22Rv1 (cell line): ENCODE measurements around the gene CDC42EP4.

Experiments used
- ZFX ChIP-seq: fragments of 450-650 bp; IDR thresholded peaks from 2 replicates; pipeline ENCODE4 v1.6.1; 2017; ENCODE audit warnings: antibody characterized with exemption, borderline replicate concordance
- TF ChIP-seq, protein P1 (sequence below): fragments of 450-650 bp; IDR thresholded peaks from 2 replicates; pipeline ENCODE4 v1.5.1; 2017; ENCODE audit warnings: mild to moderate bottlenecking

DNA sequence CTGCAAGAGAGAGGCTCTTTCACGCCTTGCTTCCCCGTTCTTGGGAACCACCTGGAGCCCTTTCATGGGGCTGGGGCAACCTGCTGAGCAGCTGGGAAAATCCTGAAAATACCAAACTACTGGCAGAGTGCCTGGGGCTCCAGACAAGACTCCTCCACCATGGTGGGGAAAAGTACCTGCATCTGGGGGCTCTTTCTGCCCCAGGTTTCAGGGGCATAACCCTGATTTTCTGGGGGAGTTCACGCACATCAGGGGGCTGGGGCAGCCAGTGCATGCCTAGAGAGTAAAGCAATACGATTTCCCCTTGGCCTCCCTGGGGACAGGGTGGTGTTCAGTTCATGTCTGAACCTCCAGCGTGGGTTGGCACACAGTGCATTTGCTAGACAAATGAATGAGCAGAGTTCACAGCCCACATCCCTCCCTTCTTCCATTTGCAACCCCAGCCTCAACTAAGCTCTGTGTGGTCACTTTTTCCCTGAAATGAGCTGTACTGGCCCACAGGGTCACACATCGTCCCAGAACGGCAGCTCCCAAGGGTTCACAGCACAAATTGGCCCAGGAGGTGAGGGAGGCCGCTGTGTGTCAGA lies 5.2 kb upstream of the CDC42EP4 start:
- TF ChIP-seq, protein P1, sequence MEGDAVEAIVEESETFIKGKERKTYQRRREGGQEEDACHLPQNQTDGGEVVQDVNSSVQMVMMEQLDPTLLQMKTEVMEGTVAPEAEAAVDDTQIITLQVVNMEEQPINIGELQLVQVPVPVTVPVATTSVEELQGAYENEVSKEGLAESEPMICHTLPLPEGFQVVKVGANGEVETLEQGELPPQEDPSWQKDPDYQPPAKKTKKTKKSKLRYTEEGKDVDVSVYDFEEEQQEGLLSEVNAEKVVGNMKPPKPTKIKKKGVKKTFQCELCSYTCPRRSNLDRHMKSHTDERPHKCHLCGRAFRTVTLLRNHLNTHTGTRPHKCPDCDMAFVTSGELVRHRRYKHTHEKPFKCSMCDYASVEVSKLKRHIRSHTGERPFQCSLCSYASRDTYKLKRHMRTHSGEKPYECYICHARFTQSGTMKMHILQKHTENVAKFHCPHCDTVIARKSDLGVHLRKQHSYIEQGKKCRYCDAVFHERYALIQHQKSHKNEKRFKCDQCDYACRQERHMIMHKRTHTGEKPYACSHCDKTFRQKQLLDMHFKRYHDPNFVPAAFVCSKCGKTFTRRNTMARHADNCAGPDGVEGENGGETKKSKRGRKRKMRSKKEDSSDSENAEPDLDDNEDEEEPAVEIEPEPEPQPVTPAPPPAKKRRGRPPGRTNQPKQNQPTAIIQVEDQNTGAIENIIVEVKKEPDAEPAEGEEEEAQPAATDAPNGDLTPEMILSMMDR = no peak
- no peak for TF ChIP-seq ZFX
